Esophagus muscularis mucosa (tissue), 3 donors: ENCODE measurements around the gene ARSI.

Experiments used
- EP300 ChIP-seq: sonication (generic); formaldehyde crosslinking; IDR thresholded peaks from one replicate; pipeline ENCODE4 v1.6.1; 2017; ENCODE audit warnings: antibody characterized with exemption
- TF ChIP-seq, protein P1 (sequence below), 3 experiments: fragments of 200-600 bp in 2 of 3; fragments of 450-650 bp in 1 of 3; sonication (generic) in 2 of 3; IDR thresholded peaks; one replicate each; pipeline ENCODE4 v1.5.1; 2017 to 2019; ENCODE audit warnings: antibody characterized with exemption in 3 of 3, mild to moderate bottlenecking in 2 of 3, moderate library complexity in 1 of 3

DNA sequence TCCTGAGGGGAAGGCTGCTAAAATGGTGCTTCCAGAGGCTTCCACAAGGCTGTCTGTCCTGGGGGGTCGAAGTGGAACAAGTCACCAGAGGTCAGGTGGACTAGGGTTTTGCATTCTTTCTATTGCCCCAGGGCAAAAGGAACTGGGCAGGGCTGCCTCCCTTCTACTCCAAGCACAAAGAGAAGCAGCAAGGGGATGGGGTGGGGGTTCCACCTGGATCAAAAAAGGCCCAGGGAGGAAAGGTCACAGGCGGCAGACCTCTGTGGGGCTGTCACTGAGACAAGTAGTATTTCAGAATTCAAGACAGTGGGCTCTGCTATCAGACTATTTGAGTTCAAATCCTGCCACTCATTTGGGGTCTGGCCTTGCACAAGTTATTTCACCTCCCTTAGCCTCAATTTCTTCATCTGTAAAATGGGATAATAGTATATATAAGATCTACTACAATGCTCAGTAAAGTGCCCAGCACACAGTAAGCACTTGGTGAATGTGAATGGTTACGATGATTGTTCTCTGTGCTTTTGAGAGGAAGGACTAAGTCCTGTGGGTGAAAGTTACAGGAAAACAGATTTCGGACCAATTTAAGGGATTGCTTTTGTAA, 1.9 kb upstream of the ARSI start:
- no peak for TF ChIP-seq EP300
- TF ChIP-seq, protein P1, sequence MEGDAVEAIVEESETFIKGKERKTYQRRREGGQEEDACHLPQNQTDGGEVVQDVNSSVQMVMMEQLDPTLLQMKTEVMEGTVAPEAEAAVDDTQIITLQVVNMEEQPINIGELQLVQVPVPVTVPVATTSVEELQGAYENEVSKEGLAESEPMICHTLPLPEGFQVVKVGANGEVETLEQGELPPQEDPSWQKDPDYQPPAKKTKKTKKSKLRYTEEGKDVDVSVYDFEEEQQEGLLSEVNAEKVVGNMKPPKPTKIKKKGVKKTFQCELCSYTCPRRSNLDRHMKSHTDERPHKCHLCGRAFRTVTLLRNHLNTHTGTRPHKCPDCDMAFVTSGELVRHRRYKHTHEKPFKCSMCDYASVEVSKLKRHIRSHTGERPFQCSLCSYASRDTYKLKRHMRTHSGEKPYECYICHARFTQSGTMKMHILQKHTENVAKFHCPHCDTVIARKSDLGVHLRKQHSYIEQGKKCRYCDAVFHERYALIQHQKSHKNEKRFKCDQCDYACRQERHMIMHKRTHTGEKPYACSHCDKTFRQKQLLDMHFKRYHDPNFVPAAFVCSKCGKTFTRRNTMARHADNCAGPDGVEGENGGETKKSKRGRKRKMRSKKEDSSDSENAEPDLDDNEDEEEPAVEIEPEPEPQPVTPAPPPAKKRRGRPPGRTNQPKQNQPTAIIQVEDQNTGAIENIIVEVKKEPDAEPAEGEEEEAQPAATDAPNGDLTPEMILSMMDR (IDR thresholded peaks at IDR 0.05): no peak
